Measurements from ENCODE around the gene HSPBAP1. TPM values are rescaled to one million over a fixed set of nuclear protein-coding genes. Genes with fewer than 3 reads are reported as not detected.
A peak's percentile ranks its signal among the peaks of the same experiment; 100 is the strongest.
"Not testable (repeated sequence)": the region's sequence is repeated elsewhere in the genome, so short reads cannot be mapped to it uniquely, and the experiment has no call there.

Gene HSPBAP1
- total RNA-seq, 2 donors from 2014 or later = 4.1 to 9.3 TPM

DNA sequence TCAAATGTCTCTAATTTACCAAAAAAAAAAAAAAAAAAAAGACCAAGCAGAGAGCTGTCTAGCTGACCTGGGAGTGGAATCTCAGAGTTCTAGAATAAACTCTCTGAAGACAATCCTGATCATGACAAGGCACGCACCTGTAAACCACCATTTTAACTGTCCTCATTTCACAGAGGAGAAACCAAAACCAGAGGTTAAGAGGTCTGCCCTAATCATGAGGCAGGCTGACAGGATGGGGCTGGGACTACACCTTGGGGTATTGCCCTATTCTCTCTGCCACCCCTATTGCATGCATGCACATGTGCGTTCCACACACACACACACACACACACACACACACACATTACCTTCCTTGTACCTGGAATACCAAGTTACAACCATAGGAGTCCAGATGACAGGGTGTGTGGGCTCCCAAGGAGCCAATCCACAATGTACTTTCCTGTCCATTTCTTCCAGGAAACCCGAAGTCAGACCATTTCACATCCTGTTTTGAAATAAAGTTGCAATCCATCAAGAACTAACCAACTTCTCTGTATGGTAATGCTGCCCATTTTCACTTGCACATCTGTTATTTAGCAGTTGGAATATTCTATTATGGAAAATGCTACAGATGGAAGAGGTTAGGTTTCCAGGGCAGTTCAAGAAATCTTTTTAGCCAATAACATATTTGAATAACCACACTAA lies 34.6 kb downstream of the HSPBAP1 start:
- no peaks in the 10 kb centered on the region for H3K9me3 ChIP-seq
- H3K27ac ChIP-seq = no peak overlapping the region
- H3K27me3 ChIP-seq (replicated peaks; ENCODE audit: insufficient read depth) = no peaks in the 10 kb centered on the region
- TF ChIP-seq POLR2AphosphoS5 (IDR thresholded peaks at IDR 0.05) = no peak
- TF ChIP-seq CTCF (IDR thresholded peaks at IDR 0.05) = no peak
- no peak for TF ChIP-seq POLR2A (IDR thresholded peaks at IDR 0.05)
- no peaks in the 10 kb centered on the region for H3K4me1 ChIP-seq (replicated peaks)
- DNase-seq (ENCODE audit: low spot score) = no peak
- intact Hi-C loops (cut with DNase I) = no loop called here
- WGBS = 74% methylated on average over 3 of the region's 3 CpGs
- H3K36me3 ChIP-seq = no peaks in the 10 kb centered on the region
- no peak overlapping the region for H3K4me3 ChIP-seq

DNA sequence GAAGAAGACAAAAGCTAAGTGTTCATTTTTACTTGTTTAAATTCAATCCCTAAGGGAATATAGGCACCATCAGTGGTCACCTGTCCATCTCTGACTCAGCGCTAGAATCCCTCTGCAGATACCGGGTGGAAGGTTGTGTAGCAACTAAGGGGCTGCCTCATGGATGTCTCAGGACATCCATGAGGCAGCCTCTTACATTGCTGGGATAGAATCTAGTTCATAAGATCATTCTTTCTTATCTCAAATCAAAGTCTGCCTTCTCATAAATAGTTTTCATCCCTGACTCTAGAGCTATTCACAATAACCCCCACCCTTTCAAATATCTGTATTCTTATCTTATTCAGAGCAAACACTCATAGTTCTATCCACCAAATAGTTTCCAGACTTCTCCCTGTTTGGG lies 38.1 kb downstream of the HSPBAP1 start:
- WGBS = 85% methylated on average over 2 of the region's 2 CpGs
- DNase-seq (ENCODE audit: low spot score) = no peak
- no peaks in the 10 kb centered on the region for H3K27me3 ChIP-seq (replicated peaks; ENCODE audit: insufficient read depth)
- H3K4me3 ChIP-seq = no peak overlapping the region
- H3K9me3 ChIP-seq = no peaks in the 10 kb centered on the region
- TF ChIP-seq POLR2AphosphoS5 (IDR thresholded peaks at IDR 0.05) = no peak
- no peak for TF ChIP-seq POLR2A (IDR thresholded peaks at IDR 0.05)
- TF ChIP-seq CTCF (IDR thresholded peaks at IDR 0.05) = no peak
- intact Hi-C loops (cut with DNase I) = no loop called here
- H3K4me1 ChIP-seq (replicated peaks) = no peaks in the 10 kb centered on the region
- no peaks in the 10 kb centered on the region for H3K36me3 ChIP-seq
- H3K27ac ChIP-seq = no peak overlapping the region

DNA sequence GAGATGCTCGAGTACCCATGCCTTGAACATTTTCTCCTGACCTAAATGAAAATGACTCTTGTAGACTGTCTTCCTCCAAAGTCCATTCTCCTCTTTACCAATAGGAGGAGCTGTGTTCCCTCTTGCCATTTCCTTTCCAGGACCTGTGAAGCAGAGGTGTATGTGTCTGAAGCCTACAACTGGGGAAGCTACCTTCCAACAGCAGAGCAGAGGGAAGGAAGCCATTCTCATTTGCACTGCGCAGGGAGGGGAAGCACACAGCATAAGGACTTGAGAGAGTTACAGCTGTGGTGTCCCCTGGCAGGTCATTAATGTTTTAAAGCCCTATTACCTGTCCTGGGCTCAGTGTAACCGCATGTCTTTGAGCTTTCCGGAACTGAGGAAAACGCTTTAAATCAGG lies 38.7 kb downstream of the HSPBAP1 start:
- WGBS = 74% methylated on average over 5 of the region's 5 CpGs
- Histone ChIP-seq H3K9me3 (no peaks in the 10 kb centered on the region), H3K4me3 (no peak overlapping the region), H3K36me3 (no peaks in the 10 kb centered on the region), H3K4me1 (replicated peaks) (no peaks in the 10 kb centered on the region), H3K27ac (no peak overlapping the region), H3K27me3 (replicated peaks; ENCODE audit: insufficient read depth) (no peaks in the 10 kb centered on the region)
- TF ChIP-seq POLR2AphosphoS5 (IDR thresholded peaks at IDR 0.05) (peak; percentile 25), POLR2A (IDR thresholded peaks at IDR 0.05) (no peak), CTCF (IDR thresholded peaks at IDR 0.05) (peak; percentile 37 to 71 (median 46))
- no peak for DNase-seq (ENCODE audit: low spot score)
- intact Hi-C loops (cut with DNase I) = loop anchor here (5.0 kb wide), 1 partner anchor 272 kb away; the partner anchor contains the start of gene SEMA5B

- no peak for DNase-seq (ENCODE audit: low spot score)
- H3K4me1 ChIP-seq (replicated peaks) = no peaks in the 10 kb centered on the region
- no peaks in the 10 kb centered on the region for H3K9me3 ChIP-seq
- 100% methylated on average over 1 of the region's 1 CpG for WGBS
- TF ChIP-seq POLR2A (IDR thresholded peaks at IDR 0.05) = no peak
- no peak for TF ChIP-seq POLR2AphosphoS5 (IDR thresholded peaks at IDR 0.05)
- no peak for TF ChIP-seq CTCF (IDR thresholded peaks at IDR 0.05)
- no peaks in the 10 kb centered on the region for H3K27me3 ChIP-seq (replicated peaks; ENCODE audit: insufficient read depth)
- H3K27ac ChIP-seq = no peak overlapping the region
- intact Hi-C loops (cut with DNase I) = no loop called here
- H3K36me3 ChIP-seq = no peaks in the 10 kb centered on the region
- H3K4me3 ChIP-seq = no peak overlapping the region
Measured at GRCh38 chr3:122748347-122748746, 45.3 kb downstream of the HSPBAP1 start.

- H3K27ac ChIP-seq; H3K27me3 ChIP-seq (replicated peaks; ENCODE audit: insufficient read depth); DNase-seq (ENCODE audit: low spot score); H3K4me1 ChIP-seq (replicated peaks); H3K4me3 ChIP-seq; intact Hi-C loops (cut with DNase I); H3K9me3 ChIP-seq; H3K36me3 ChIP-seq: not testable (repeated sequence)
- no CpG with 5 or more reads among the region's 35 CpGs for WGBS
Measured at GRCh38 chr3:122747295-122747694, 46.3 kb downstream of the HSPBAP1 start.
